ENCODE measurements around the gene ACSF3.

ACSF3 gene

GRCh38 chr16:89192956-89193575, 99.4 kb downstream of the ACSF3 start:
- DNase-seq, result peak; percentile 58

- DNase-seq, result no peak
Measured at GRCh38 chr16:89193576-89194293, 100.1 kb downstream of the ACSF3 start.

GRCh38 chr16:89194340-89195311, 101.0 kb downstream of the ACSF3 start:
- DNase-seq, result no peak

GRCh38 chr16:89195521-89196171, 102.0 kb downstream of the ACSF3 start:
- DNase-seq, result no peak

- DNase-seq, result no peak
Measured at GRCh38 chr16:89197033-89197632, 103.5 kb downstream of the ACSF3 start.

- no peak for DNase-seq
Measured at GRCh38 chr16:89197633-89198416, 104.2 kb downstream of the ACSF3 start.

GRCh38 chr16:89198417-89199240, 105.0 kb downstream of the ACSF3 start:
- DNase-seq, result no peak

GRCh38 chr16:89199241-89200123, 105.8 kb downstream of the ACSF3 start:
- no peak for DNase-seq

- DNase-seq, result peak; percentile 60
Measured at GRCh38 chr16:89200124-89200849, 106.6 kb downstream of the ACSF3 start, which contains the start of gene SLC22A31. Gene SLC22A31 (minus strand): TSS chr16:89200537. CDS start chr16:89200501, 36 bp downstream.

GRCh38 chr16:89200850-89201411, 107.3 kb downstream of the ACSF3 start:
- DNase-seq, result peak; percentile 20

- peak; percentile 85 for DNase-seq
Measured at GRCh38 chr16:89201439-89202377, 108.1 kb downstream of the ACSF3 start.

GRCh38 chr16:89202422-89203215, 109.0 kb downstream of the ACSF3 start:
- DNase-seq, result no peak
